ENCODE measurements around the gene HES3.

The HES3 gene

GRCh38 chr1:6257541-6258069 lies 13.6 kb downstream of the HES3 start:
- no peaks in the 10 kb centered on the region for H4K20me1 ChIP-seq (ENCODE audit: insufficient read depth, low read length)
- no peaks in the 10 kb centered on the region for H3K79me2 ChIP-seq (ENCODE audit: insufficient read depth, low read length)
- H3K9me3 ChIP-seq (ENCODE audit: low read length): no peaks in the 10 kb centered on the region
- no peaks in the 10 kb centered on the region for H3K36me3 ChIP-seq (ENCODE audit: insufficient read depth, low read length)
- H2AFZ ChIP-seq (ENCODE audit: low read length): no peak overlapping the region
- H3K9ac ChIP-seq (ENCODE audit: low read length): no peak overlapping the region
- H3K9me2 ChIP-seq (ENCODE audit: low read depth, low read length): no peaks in the 10 kb centered on the region
- H3K27ac ChIP-seq (ENCODE audit: low read depth, low read length, poor library complexity, severe bottlenecking): no peak overlapping the region
- no peak overlapping the region for H3K4me3 ChIP-seq (ENCODE audit: low read depth, low read length, poor library complexity, severe bottlenecking)
- no peaks in the 10 kb centered on the region for H3F3A ChIP-seq (ENCODE audit: insufficient read depth, low read length)
- TF ChIP-seq CTCF (IDR thresholded peaks at IDR 0.05; ENCODE audit: low read length) (no peak), EZH2 (IDR thresholded peaks at IDR 0.05; ENCODE audit: borderline replicate concordance, low read length) (no peak)
- no peaks in the 10 kb centered on the region for H3K27me3 ChIP-seq (ENCODE audit: insufficient read depth, low read length)
- peaks cover 3% of the 10 kb centered on the region for H3K4me1 ChIP-seq (ENCODE audit: insufficient read depth, low read length, severe bottlenecking)
- H3K4me2 ChIP-seq (ENCODE audit: low read length): no peak overlapping the region

GRCh38 chr1:6258675-6259074 lies 14.7 kb downstream of the HES3 start:
- Histone ChIP-seq H2AFZ (ENCODE audit: low read length) (no peak overlapping the region), H3K9me3 (ENCODE audit: low read length) (no peaks in the 10 kb centered on the region), H3F3A (ENCODE audit: insufficient read depth, low read length) (no peaks in the 10 kb centered on the region), H3K4me3 (ENCODE audit: low read depth, low read length, poor library complexity, severe bottlenecking) (no peak overlapping the region), H3K27ac (ENCODE audit: low read depth, low read length, poor library complexity, severe bottlenecking) (no peak overlapping the region), H3K36me3 (ENCODE audit: insufficient read depth, low read length) (no peaks in the 10 kb centered on the region), H4K20me1 (ENCODE audit: insufficient read depth, low read length) (no peaks in the 10 kb centered on the region), H3K9ac (ENCODE audit: low read length) (no peak overlapping the region), H3K4me1 (ENCODE audit: insufficient read depth, low read length, severe bottlenecking) (peaks cover 3% of the 10 kb centered on the region), H3K79me2 (ENCODE audit: insufficient read depth, low read length) (no peaks in the 10 kb centered on the region), H3K27me3 (ENCODE audit: insufficient read depth, low read length) (no peaks in the 10 kb centered on the region), H3K4me2 (ENCODE audit: low read length) (no peak overlapping the region), H3K9me2 (ENCODE audit: low read depth, low read length) (no peaks in the 10 kb centered on the region)
- TF ChIP-seq CTCF (IDR thresholded peaks at IDR 0.05; ENCODE audit: low read length): no peak
- TF ChIP-seq EZH2 (IDR thresholded peaks at IDR 0.05; ENCODE audit: borderline replicate concordance, low read length): no peak

GRCh38 chr1:6259491-6260362 lies 15.7 kb downstream of the HES3 start:
- no peak overlapping the region for H3K9ac ChIP-seq (ENCODE audit: low read length)
- H3F3A ChIP-seq (ENCODE audit: insufficient read depth, low read length): no peaks in the 10 kb centered on the region
- H3K27me3 ChIP-seq (ENCODE audit: insufficient read depth, low read length): peaks cover 4% of the 10 kb centered on the region; the same call in 1 of the 2 replicates
- H3K9me3 ChIP-seq (ENCODE audit: low read length): no peaks in the 10 kb centered on the region
- peak overlapping the region; percentile 65 for H3K4me3 ChIP-seq (ENCODE audit: low read depth, low read length, poor library complexity, severe bottlenecking)
- no peak overlapping the region for H2AFZ ChIP-seq (ENCODE audit: low read length)
- no peak for TF ChIP-seq CTCF (IDR thresholded peaks at IDR 0.05; ENCODE audit: low read length)
- TF ChIP-seq EZH2 (IDR thresholded peaks at IDR 0.05; ENCODE audit: borderline replicate concordance, low read length): no peak
- H3K27ac ChIP-seq (ENCODE audit: low read depth, low read length, poor library complexity, severe bottlenecking): no peak overlapping the region
- H4K20me1 ChIP-seq (ENCODE audit: insufficient read depth, low read length): no peaks in the 10 kb centered on the region
- peak overlapping the region; percentile 89 for H3K4me2 ChIP-seq (ENCODE audit: low read length)
- H3K36me3 ChIP-seq (ENCODE audit: insufficient read depth, low read length): no peaks in the 10 kb centered on the region
- H3K4me1 ChIP-seq (ENCODE audit: insufficient read depth, low read length, severe bottlenecking): peaks cover 3% of the 10 kb centered on the region
- no peaks in the 10 kb centered on the region for H3K79me2 ChIP-seq (ENCODE audit: insufficient read depth, low read length)
- H3K9me2 ChIP-seq (ENCODE audit: low read depth, low read length): no peaks in the 10 kb centered on the region
